ENCODE measurements around the gene MITF.

Gene MITF

DNA sequence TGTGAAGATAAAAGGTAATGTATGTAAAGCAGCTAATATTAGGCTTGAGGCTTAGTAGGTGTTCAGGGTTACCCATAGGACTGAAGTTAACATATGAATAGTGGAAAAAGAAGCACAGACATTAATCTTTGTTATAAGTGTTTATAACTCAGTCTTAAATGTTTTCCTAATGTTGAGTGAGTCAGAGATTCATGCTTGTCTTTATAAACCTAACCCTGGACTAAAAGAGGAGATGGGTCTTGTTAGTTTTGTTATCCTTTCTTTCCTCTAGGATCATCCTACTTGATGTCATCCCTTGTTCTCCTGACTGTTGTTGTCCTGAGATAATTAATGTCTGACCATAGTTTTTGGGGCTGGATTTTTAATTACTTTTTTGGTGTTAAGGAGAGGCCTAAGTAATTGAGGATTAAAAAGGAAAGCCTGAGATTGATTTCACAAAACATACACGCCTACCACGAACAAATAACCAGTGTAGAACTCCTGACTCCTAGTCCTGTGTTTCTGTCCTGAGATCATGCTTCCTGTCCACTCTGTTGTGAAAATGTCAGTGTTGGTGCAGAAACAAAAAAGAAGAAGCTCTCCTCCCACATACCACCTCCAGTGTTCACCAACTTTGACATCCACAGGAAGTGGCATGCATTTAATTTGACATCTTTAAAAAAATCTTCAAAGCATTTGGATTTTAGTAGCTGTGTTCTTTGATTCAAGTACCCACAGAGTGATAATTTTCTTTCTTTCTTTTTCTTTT lies 8.4 kb downstream of the MITF start:
- FAIRE-seq (no peak), DNase-seq (ENCODE audit: insufficient read length) (no peak)
- TF ChIP-seq TAF1 (IDR thresholded peaks at IDR 0.05; ENCODE audit: borderline replicate concordance, low read depth, low read length) (no peak), POLR2A (IDR thresholded peaks at IDR 0.05; ENCODE audit: low read depth, low read length) (no peak), POLR2AphosphoS5 (IDR thresholded peaks at IDR 0.05; ENCODE audit: low read depth, low read length) (no peak)

GRCh38 chr3:69748503-69748902 lies 9.2 kb downstream of the MITF start:
- TF ChIP-seq POLR2A (IDR thresholded peaks at IDR 0.05; ENCODE audit: low read depth, low read length) (no peak), POLR2AphosphoS5 (IDR thresholded peaks at IDR 0.05; ENCODE audit: low read depth, low read length) (no peak), TAF1 (IDR thresholded peaks at IDR 0.05; ENCODE audit: borderline replicate concordance, low read depth, low read length) (no peak)
- DNase-seq (ENCODE audit: insufficient read length) (no peak), FAIRE-seq (no peak)

DNA sequence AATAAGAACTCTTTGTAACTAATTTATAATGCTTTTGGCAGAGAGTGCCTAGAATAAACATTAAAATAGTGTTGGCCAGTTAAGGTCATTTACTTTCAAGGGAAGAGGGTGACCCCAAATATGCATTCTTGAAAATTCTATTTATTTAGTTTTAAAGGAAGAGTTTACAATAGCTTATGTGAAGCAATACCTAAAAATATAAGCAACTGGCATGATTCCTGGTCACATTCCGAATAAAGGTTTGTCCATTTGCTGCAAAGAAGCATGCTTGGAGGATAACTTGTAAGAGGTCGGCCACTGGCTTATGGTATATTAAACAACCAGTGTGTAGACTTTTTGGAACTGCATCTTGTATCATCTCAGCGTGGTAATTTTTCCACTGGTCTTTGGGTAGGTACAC lies 10.2 kb downstream of the MITF start:
- TF ChIP-seq TAF1 (IDR thresholded peaks at IDR 0.05; ENCODE audit: borderline replicate concordance, low read depth, low read length): no peak
- TF ChIP-seq POLR2A (IDR thresholded peaks at IDR 0.05; ENCODE audit: low read depth, low read length): no peak
- TF ChIP-seq POLR2AphosphoS5 (IDR thresholded peaks at IDR 0.05; ENCODE audit: low read depth, low read length): no peak
- FAIRE-seq (no peak), DNase-seq (ENCODE audit: insufficient read length) (no peak)

GRCh38 chr3:69750549-69750948 lies 11.3 kb downstream of the MITF start:
- FAIRE-seq: no peak
- DNase-seq (ENCODE audit: insufficient read length): no peak
- TF ChIP-seq POLR2AphosphoS5 (IDR thresholded peaks at IDR 0.05; ENCODE audit: low read depth, low read length) (no peak), TAF1 (IDR thresholded peaks at IDR 0.05; ENCODE audit: borderline replicate concordance, low read depth, low read length) (no peak), POLR2A (IDR thresholded peaks at IDR 0.05; ENCODE audit: low read depth, low read length) (no peak)

DNA sequence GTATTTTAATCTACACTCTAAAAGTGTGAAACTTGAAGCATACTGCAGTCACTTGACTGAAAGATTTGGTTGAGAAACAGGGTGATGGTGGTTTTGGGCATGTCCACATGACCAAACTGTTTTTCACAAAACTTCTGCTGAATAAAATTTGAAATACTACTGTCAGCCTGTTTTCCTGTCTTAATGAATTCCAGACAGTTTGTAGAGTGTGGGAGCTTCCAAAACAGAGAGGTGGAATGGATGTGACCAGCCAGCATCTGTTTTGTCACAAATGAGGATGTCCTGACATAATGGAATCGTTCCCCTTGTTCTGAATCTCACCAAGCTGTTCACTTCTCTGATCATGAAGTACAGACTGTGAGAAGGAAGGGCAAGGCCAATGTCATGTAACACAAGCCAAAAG lies 11.8 kb downstream of the MITF start:
- TF ChIP-seq TAF1 (IDR thresholded peaks at IDR 0.05; ENCODE audit: borderline replicate concordance, low read depth, low read length) (no peak), POLR2AphosphoS5 (IDR thresholded peaks at IDR 0.05; ENCODE audit: low read depth, low read length) (no peak), POLR2A (IDR thresholded peaks at IDR 0.05; ENCODE audit: low read depth, low read length) (no peak)

DNA sequence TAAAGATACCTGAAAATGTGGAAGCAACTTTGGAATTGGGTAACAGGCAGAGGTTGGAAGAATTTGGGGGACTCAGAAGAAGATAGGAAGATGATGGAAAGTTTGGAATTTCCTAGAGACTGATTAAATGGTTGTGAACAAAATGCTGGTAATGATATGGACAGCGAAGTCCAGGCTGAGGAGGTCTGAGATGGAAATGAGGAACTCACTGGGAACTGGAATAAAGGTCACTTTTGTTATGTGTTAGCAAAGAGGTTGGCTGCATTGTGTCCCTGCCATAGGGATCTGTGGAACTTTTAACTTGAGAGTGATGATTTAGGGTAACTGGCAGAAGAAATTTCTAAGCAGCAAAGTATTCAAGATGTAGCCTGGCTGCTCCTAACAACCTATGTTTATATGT lies 13.0 kb downstream of the MITF start:
- TF ChIP-seq TAF1 (IDR thresholded peaks at IDR 0.05; ENCODE audit: borderline replicate concordance, low read depth, low read length) (no peak), POLR2A (IDR thresholded peaks at IDR 0.05; ENCODE audit: low read depth, low read length) (no peak), POLR2AphosphoS5 (IDR thresholded peaks at IDR 0.05; ENCODE audit: low read depth, low read length) (no peak)
- FAIRE-seq (no peak), DNase-seq (ENCODE audit: insufficient read length) (no peak)

More for the DNA sequence above, 11.8 kb downstream of the MITF start:
- DNase-seq (ENCODE audit: insufficient read length): no peak
- FAIRE-seq: no peak

- TF ChIP-seq TAF1 (IDR thresholded peaks at IDR 0.05; ENCODE audit: borderline replicate concordance, low read depth, low read length) (no peak), POLR2A (IDR thresholded peaks at IDR 0.05; ENCODE audit: low read depth, low read length) (no peak), POLR2AphosphoS5 (IDR thresholded peaks at IDR 0.05; ENCODE audit: low read depth, low read length) (no peak)
- no peak for FAIRE-seq
- DNase-seq (ENCODE audit: insufficient read length): no peak
Measured at GRCh38 chr3:69753179-69753775, 14.0 kb downstream of the MITF start.

GRCh38 chr3:69755795-69756194 lies 16.5 kb downstream of the MITF start:
- TF ChIP-seq TAF1 (IDR thresholded peaks at IDR 0.05; ENCODE audit: borderline replicate concordance, low read depth, low read length): no peak
- no peak for TF ChIP-seq POLR2A (IDR thresholded peaks at IDR 0.05; ENCODE audit: low read depth, low read length)
- TF ChIP-seq POLR2AphosphoS5 (IDR thresholded peaks at IDR 0.05; ENCODE audit: low read depth, low read length): no peak
- FAIRE-seq (no peak), DNase-seq (ENCODE audit: insufficient read length) (no peak)

GRCh38 chr3:69761896-69762767 lies 22.9 kb downstream of the MITF start:
- no peak for FAIRE-seq
- no peak for DNase-seq (ENCODE audit: insufficient read length)
- no peak for TF ChIP-seq POLR2A (IDR thresholded peaks at IDR 0.05; ENCODE audit: low read depth, low read length)
- TF ChIP-seq POLR2AphosphoS5 (IDR thresholded peaks at IDR 0.05; ENCODE audit: low read depth, low read length): no peak
- TF ChIP-seq TAF1 (IDR thresholded peaks at IDR 0.05; ENCODE audit: borderline replicate concordance, low read depth, low read length): no peak

- TF ChIP-seq POLR2A (IDR thresholded peaks at IDR 0.05; ENCODE audit: low read depth, low read length) (no peak), TAF1 (IDR thresholded peaks at IDR 0.05; ENCODE audit: borderline replicate concordance, low read depth, low read length) (no peak), POLR2AphosphoS5 (IDR thresholded peaks at IDR 0.05; ENCODE audit: low read depth, low read length) (no peak)
- no peak for DNase-seq (ENCODE audit: insufficient read length)
- no peak for FAIRE-seq
Measured at GRCh38 chr3:69762768-69763229, 23.5 kb downstream of the MITF start.

GRCh38 chr3:69763458-69763857 lies 24.2 kb downstream of the MITF start:
- no peak for DNase-seq (ENCODE audit: insufficient read length)
- no peak for TF ChIP-seq TAF1 (IDR thresholded peaks at IDR 0.05; ENCODE audit: borderline replicate concordance, low read depth, low read length)
- FAIRE-seq: no peak
